Measurements from ENCODE around the gene UVSSA. TPM values are rescaled to one million over a fixed set of nuclear protein-coding genes. Genes with fewer than 3 reads are reported as not detected.

UVSSA gene
- 10 to 100 TPM in 2 of 4 donors, 1 to 10 TPM in 2; 4.9 to 23.8 (median 13.5) TPM for polyA plus RNA-seq (ENCODE audit: insufficient read length in 4 of 4)

GRCh38 chr4:1346781-1347409, at the start of gene UVSSA:
UVSSA (plus strand) TSS chr4:1347208; CDS start chr4:1348092, 884 bp downstream.
- peak; percentile 93 to 100 (median 99) for DNase-seq (ENCODE audit: low read depth in 4 of 4, low spot score in 2 of 4)

- DNase-seq (ENCODE audit: low read depth in 4 of 4, low spot score in 2 of 4): no peak
Measured at GRCh38 chr4:1297456-1298325, 49.3 kb upstream of the UVSSA start.

GRCh38 chr4:1298461-1298860, 48.5 kb upstream of the UVSSA start:
- no peak for DNase-seq (ENCODE audit: low read depth in 4 of 4, low spot score in 2 of 4)

GRCh38 chr4:1299301-1299860, 47.6 kb upstream of the UVSSA start:
- DNase-seq (ENCODE audit: low read depth in 4 of 4, low spot score in 2 of 4): no peak

GRCh38 chr4:1300466-1301455, 46.2 kb upstream of the UVSSA start:
- DNase-seq (ENCODE audit: low read depth in 4 of 4, low spot score in 2 of 4): no peak

- DNase-seq (ENCODE audit: low read depth in 4 of 4, low spot score in 2 of 4): no peak
Measured at GRCh38 chr4:1302159-1302558, 44.8 kb upstream of the UVSSA start.

GRCh38 chr4:1305261-1305711, 41.7 kb upstream of the UVSSA start:
- DNase-seq (ENCODE audit: low read depth in 4 of 4, low spot score in 2 of 4): no peak

- DNase-seq (ENCODE audit: low read depth in 4 of 4, low spot score in 2 of 4): no peak
Measured at GRCh38 chr4:1305781-1306455, 41.1 kb upstream of the UVSSA start.

GRCh38 chr4:1307951-1308735, 38.9 kb upstream of the UVSSA start:
- DNase-seq (ENCODE audit: low read depth in 4 of 4, low spot score in 2 of 4): no peak

- peak; percentile 74 to 94 (median 84) for DNase-seq (ENCODE audit: low read depth in 4 of 4, low spot score in 2 of 4)
Measured at GRCh38 chr4:1309261-1310010, 37.6 kb upstream of the UVSSA start.

GRCh38 chr4:1310031-1310795, 36.8 kb upstream of the UVSSA start:
- no peak for DNase-seq (ENCODE audit: low read depth in 4 of 4, low spot score in 2 of 4)

- DNase-seq (ENCODE audit: low read depth in 4 of 4, low spot score in 2 of 4): no peak
Measured at GRCh38 chr4:1310796-1311631, 36.0 kb upstream of the UVSSA start.

- DNase-seq (ENCODE audit: low read depth in 4 of 4, low spot score in 2 of 4): no peak
Measured at GRCh38 chr4:1312821-1313640, 34.0 kb upstream of the UVSSA start.

GRCh38 chr4:1315306-1315705, 31.7 kb upstream of the UVSSA start:
- no peak for DNase-seq (ENCODE audit: low read depth in 4 of 4, low spot score in 2 of 4)

- no peak for DNase-seq (ENCODE audit: low read depth in 4 of 4, low spot score in 2 of 4)
Measured at GRCh38 chr4:1315836-1316536, 31.0 kb upstream of the UVSSA start.
